ENCODE data around the gene PLK5. TPM values are rescaled to one million over a fixed set of nuclear protein-coding genes. Genes with fewer than 3 reads are reported as not detected.

PLK5 gene
- polyA plus RNA-seq, 1 of the 3 experiments (the other 2 are of a cell fraction) = not detected

DNA sequence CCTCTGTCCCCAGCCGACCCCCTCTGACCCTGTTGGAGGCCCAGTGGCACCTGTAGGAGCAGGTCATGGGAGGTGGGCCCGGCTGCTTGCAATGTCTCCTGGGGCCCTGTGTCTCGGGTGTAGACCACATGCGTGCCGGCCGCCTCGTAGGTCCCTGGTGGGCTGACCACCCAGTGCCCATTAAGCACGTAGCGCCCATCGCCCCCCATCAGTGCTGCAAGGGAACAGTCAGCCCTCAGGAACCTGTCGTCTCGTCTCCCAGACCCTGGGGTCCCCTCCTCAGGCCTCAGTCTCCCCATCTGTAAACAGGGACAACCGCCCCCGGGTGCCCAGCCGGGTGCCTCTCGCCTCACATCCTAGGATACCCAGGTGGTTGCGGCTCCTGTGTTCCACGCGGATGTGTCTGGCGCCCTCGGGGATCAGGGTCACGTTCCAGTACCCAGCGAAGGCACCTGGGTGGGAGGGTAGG is 16.7 kb upstream of the PLK5 start:
- H3K4me3 ChIP-seq (ENCODE audit: low read depth in 2 of 2, low read length in 1 of 2) = peak overlapping the region in 1 of 2 experiments; percentile 40; a peak in 2 of 4 replicates
- peaks cover 5 to 15% of the 10 kb centered on the region in 2 experiments; a peak in 2 of 4 replicates for H3K4me1 ChIP-seq (ENCODE audit: control insufficient read depth in 1 of 2, insufficient read depth in 2 of 2, low read depth in 1 of 2, low read length in 1 of 2)
- POLR2A ChIA-PET = no interaction called here
- TF ChIP-seq NRF1 (IDR thresholded peaks at IDR 0.05; ENCODE audit: low read depth, low read length) (no peak), REST (IDR thresholded peaks at IDR 0.05; ENCODE audit: low read depth, low read length) (no peak), EZH2phosphoT487 (IDR thresholded peaks at IDR 0.05; ENCODE audit: borderline replicate concordance, low read depth) (no peak)
- H3K27ac ChIP-seq (ENCODE audit: low read depth in 2 of 2, low read length in 1 of 2) = peak overlapping the region; percentile 3 to 83; a peak in 2 of 4 replicates
- no peaks in the 10 kb centered on the region for H3K9me2 ChIP-seq
- H3K4me2 ChIP-seq = peak overlapping the region; percentile 48; the same call in 1 of the 2 replicates
- H3K9me3 ChIP-seq = no peaks in the 10 kb centered on the region
- H4K20me1 ChIP-seq (ENCODE audit: insufficient read depth) = no peaks in the 10 kb centered on the region
- H3K27me3 ChIP-seq (ENCODE audit: insufficient read depth) = 0 out of 2 replicates have a peak, but pooled peaks cover 5% of the 10 kb centered on the region
- 54% methylated on average over 15 of the region's 23 CpGs for WGBS (ENCODE audit: low lambda C conversion rate)
- no peaks in the 10 kb centered on the region for H3K36me3 ChIP-seq (replicated peaks in 1 of 2; ENCODE audit: control insufficient read depth in 1 of 2, insufficient read depth in 2 of 2, low read length in 1 of 2)
- no peak overlapping the region for H3K9ac ChIP-seq
- CTCF ChIA-PET = no interaction called here
- DNase-seq = no peak
- H3K79me2 ChIP-seq (ENCODE audit: insufficient read depth) = no peaks in the 10 kb centered on the region
- H2AFZ ChIP-seq (ENCODE audit: low read depth) = 0 out of 2 replicates have a peak overlapping the region, but pooled peaks have one; percentile 45
- H3F3A ChIP-seq (replicated peaks; ENCODE audit: insufficient read depth) = peaks cover 13% of the 10 kb centered on the region

GRCh38 chr19:1507763-1508506 is 15.9 kb upstream of the PLK5 start:
- H4K20me1 ChIP-seq (ENCODE audit: insufficient read depth) = no peaks in the 10 kb centered on the region
- TF ChIP-seq, protein P1, sequence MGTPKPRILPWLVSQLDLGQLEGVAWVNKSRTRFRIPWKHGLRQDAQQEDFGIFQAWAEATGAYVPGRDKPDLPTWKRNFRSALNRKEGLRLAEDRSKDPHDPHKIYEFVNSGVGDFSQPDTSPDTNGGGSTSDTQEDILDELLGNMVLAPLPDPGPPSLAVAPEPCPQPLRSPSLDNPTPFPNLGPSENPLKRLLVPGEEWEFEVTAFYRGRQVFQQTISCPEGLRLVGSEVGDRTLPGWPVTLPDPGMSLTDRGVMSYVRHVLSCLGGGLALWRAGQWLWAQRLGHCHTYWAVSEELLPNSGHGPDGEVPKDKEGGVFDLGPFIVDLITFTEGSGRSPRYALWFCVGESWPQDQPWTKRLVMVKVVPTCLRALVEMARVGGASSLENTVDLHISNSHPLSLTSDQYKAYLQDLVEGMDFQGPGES (IDR thresholded peaks at IDR 0.05; ENCODE audit: low read depth, low read length) = peak; percentile 90
- TF ChIP-seq PBX3 (IDR thresholded peaks at IDR 0.05) (peak; percentile 61), CHD2 (IDR thresholded peaks at IDR 0.05; ENCODE audit: low read length, partially characterized antibody) (peak; percentile 78), NRF1 (IDR thresholded peaks at IDR 0.05; ENCODE audit: low read depth, low read length) (no peak), REST (IDR thresholded peaks at IDR 0.05; ENCODE audit: low read depth, low read length) (0 out of 2 replicates have a peak, but pooled peaks have one; percentile 6), TAF1 (IDR thresholded peaks at IDR 0.05; ENCODE audit: borderline replicate concordance, low read depth, low read length) (0 out of 2 replicates have a peak, but pooled peaks have one; percentile 6), ELF1 (IDR thresholded peaks at IDR 0.05) (peak; percentile 92), GABPA (IDR thresholded peaks at IDR 0.05; ENCODE audit: low read depth) (0 out of 2 replicates have a peak, but pooled peaks have one; percentile 30), FOXM1 (IDR thresholded peaks at IDR 0.05; ENCODE audit: low read depth) (no peak), RFX5 (IDR thresholded peaks at IDR 0.05; ENCODE audit: low read length) (no peak; the same call in 1 of the 2 replicates), POLR2AphosphoS5 (IDR thresholded peaks at IDR 0.05; ENCODE audit: low read depth, low read length) (0 out of 2 replicates have a peak, but pooled peaks have one; percentile 18), MXI1 (IDR thresholded peaks at IDR 0.05; ENCODE audit: low read depth, low read length) (peak; percentile 61; the same call in 1 of the 2 replicates)
- TF ChIP-seq, protein P2, sequence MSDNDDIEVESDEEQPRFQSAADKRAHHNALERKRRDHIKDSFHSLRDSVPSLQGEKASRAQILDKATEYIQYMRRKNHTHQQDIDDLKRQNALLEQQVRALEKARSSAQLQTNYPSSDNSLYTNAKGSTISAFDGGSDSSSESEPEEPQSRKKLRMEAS (IDR thresholded peaks at IDR 0.05; ENCODE audit: low read depth) = peak; percentile 99
- peaks cover 5 to 15% of the 10 kb centered on the region in 2 experiments; a peak in 2 of 4 replicates for H3K4me1 ChIP-seq (ENCODE audit: control insufficient read depth in 1 of 2, insufficient read depth in 2 of 2, low read depth in 1 of 2, low read length in 1 of 2)
- peak overlapping the region; percentile 40 to 66 for H3K4me3 ChIP-seq (ENCODE audit: low read depth in 2 of 2, low read length in 1 of 2)
- peak overlapping the region; percentile 82; the same call in 1 of the 2 replicates for H3K4me2 ChIP-seq
- 2% methylated on average over 26 of the region's 46 CpGs for WGBS (ENCODE audit: low lambda C conversion rate)
- H3F3A ChIP-seq (replicated peaks; ENCODE audit: insufficient read depth) = peaks cover 13% of the 10 kb centered on the region
- H3K36me3 ChIP-seq (replicated peaks in 1 of 2; ENCODE audit: control insufficient read depth in 1 of 2, insufficient read depth in 2 of 2, low read length in 1 of 2) = no peaks in the 10 kb centered on the region
- peak overlapping the region; percentile 72 to 83 for H3K27ac ChIP-seq (ENCODE audit: low read depth in 2 of 2, low read length in 1 of 2)
- H3K27me3 ChIP-seq (ENCODE audit: insufficient read depth) = 0 out of 2 replicates have a peak, but pooled peaks cover 3% of the 10 kb centered on the region
- no peaks in the 10 kb centered on the region for H3K9me2 ChIP-seq
- peak overlapping the region; percentile 63; the same call in 1 of the 2 replicates for H3K9ac ChIP-seq
- no peaks in the 10 kb centered on the region for H3K9me3 ChIP-seq
- CTCF ChIA-PET = interaction anchor here (1.1 to 2.2 kb wide), 2 partner anchors 38 to 83 kb away, joined by 3 to 11 read pairs; no protein-coding TSS in a partner anchor
- POLR2A ChIA-PET = no interaction called here
- H3K79me2 ChIP-seq (ENCODE audit: insufficient read depth) = no peaks in the 10 kb centered on the region
- DNase-seq = peak; percentile 100
- H2AFZ ChIP-seq (ENCODE audit: low read depth) = peak overlapping the region; percentile 81

Data from SK-N-SH (cell line).